A549 (cell line): Measurements from ENCODE around the gene HSD11B1. TPM values are rescaled to one million over a fixed set of nuclear protein-coding genes. Genes with fewer than 3 reads are reported as not detected.
A peak's percentile ranks its signal among the peaks of the same experiment; 100 is the strongest.

Experiments used
- CEBPB ChIP-seq, 2 experiments: fragments of >200 bp in 1 of 2; sonication (Bioruptor Twin) in 1 of 2; formaldehyde crosslinking in 1 of 2; IDR thresholded peaks; 2 replicates each; pipeline ENCODE4 v1.6.1; 2012 to 2016
- CHD2 ChIP-seq: fragments of 150-350 bp; IDR thresholded peaks from 2 replicates; pipeline ENCODE4 v1.6.1; 2014; ENCODE audit warnings: low read length; ENCODE audit not compliant: partially characterized antibody
- CHD4 ChIP-seq: fragments of 200-600 bp; sonication (generic); IDR thresholded peaks from 2 replicates; pipeline ENCODE4 v1.6.1; 2016; ENCODE audit warnings: antibody characterized with exemption, mild to moderate bottlenecking, borderline replicate concordance
- FOSB ChIP-seq: fragments of 250-450 bp; sonication (Bioruptor Pico); IDR thresholded peaks from 2 replicates; pipeline ENCODE4 v1.5.0; 2020; ENCODE audit warnings: mild to moderate bottlenecking, moderate library complexity
- FOXS1 ChIP-seq: fragments of 250-450 bp; sonication (Bioruptor Pico); IDR thresholded peaks from 2 replicates; pipeline ENCODE4 v1.5.0; 2020; ENCODE audit warnings: mild to moderate bottlenecking, moderate library complexity
- GATA3 ChIP-seq: IDR thresholded peaks from 2 replicates; pipeline ENCODE4 v1.6.1; 2012; ENCODE audit warnings: borderline replicate concordance
- HDAC2 ChIP-seq: fragments of 200-600 bp; sonication (generic); IDR thresholded peaks from 2 replicates; pipeline ENCODE4 v1.6.1; 2016
- HEYL ChIP-seq: fragments of 250-450 bp; sonication (Bioruptor Pico); IDR thresholded peaks from 2 replicates; pipeline ENCODE4 v1.8.0; 2021; ENCODE audit warnings: mild to moderate bottlenecking, moderate library complexity
- HOXB13 ChIP-seq: fragments of 250-450 bp; sonication (Bioruptor Pico); IDR thresholded peaks from 2 replicates; pipeline ENCODE4 v1.5.0; 2020; ENCODE audit warnings: low read depth, mild to moderate bottlenecking, moderate library complexity
- HOXB5 ChIP-seq: fragments of 250-450 bp; sonication (Bioruptor Pico); IDR thresholded peaks from 2 replicates; pipeline ENCODE4 v1.5.0; 2020; ENCODE audit warnings: mild to moderate bottlenecking, moderate library complexity
- JUN ChIP-seq, 2 experiments: fragments of >200 bp; sonication (Bioruptor Twin); formaldehyde crosslinking; IDR thresholded peaks; 2 replicates in 1 of 2; 3 replicates in 1 of 2; pipeline ENCODE4 v1.6.1; 2016 to 2017
- MAFK ChIP-seq: fragments of 450-650 bp; IDR thresholded peaks from 2 replicates; pipeline ENCODE4 v1.6.1; 2014; ENCODE audit not compliant: partially characterized antibody
- NFE2L2 ChIP-seq: fragments of 150-350 bp; conservative IDR thresholded peaks from 2 replicates; pipeline ENCODE4 v1.6.1; 2014; ENCODE audit warnings: low read length
- RAD21 ChIP-seq, 2 experiments: fragments of >200 bp in 1 of 2; sonication (Bioruptor Twin) in 1 of 2; formaldehyde crosslinking in 1 of 2; IDR thresholded peaks in 1 of 2; conservative IDR thresholded peaks in 1 of 2; 2 replicates in 1 of 2; 3 replicates in 1 of 2; pipeline ENCODE4 v1.6.1; 2012 to 2018; ENCODE audit warnings: inconsistent platforms in 1 of 2
- RCOR1 ChIP-seq: fragments of 150-350 bp; IDR thresholded peaks from 2 replicates; pipeline ENCODE4 v1.6.1; 2014; ENCODE audit warnings: antibody characterized with exemption, low read length, low read depth
- RNF2 ChIP-seq: fragments of 200-600 bp; sonication (generic); IDR thresholded peaks from 2 replicates; pipeline ENCODE4 v1.6.1; 2016; ENCODE audit warnings: low read depth, mild to moderate bottlenecking, antibody characterized with exemption, moderate library complexity, borderline replicate concordance
- TFCP2L1 ChIP-seq: fragments of 250-450 bp; sonication (Bioruptor Pico); IDR thresholded peaks from 2 replicates; pipeline ENCODE4 v1.5.0; 2021; ENCODE audit warnings: mild to moderate bottlenecking
- TP53 ChIP-seq: fragments of 250-450 bp; sonication (Bioruptor Pico); IDR thresholded peaks from 2 replicates; pipeline ENCODE4 v1.5.0; 2021; ENCODE audit warnings: mild to moderate bottlenecking, moderate library complexity
- ZFP36 ChIP-seq: fragments of 450-650 bp; IDR thresholded peaks from 2 replicates; pipeline ENCODE4 v1.6.1; 2014; ENCODE audit warnings: borderline replicate concordance; ENCODE audit not compliant: partially characterized antibody
- ZSCAN20 ChIP-seq: fragments of 250-450 bp; sonication (Bioruptor Pico); IDR thresholded peaks from 2 replicates; pipeline ENCODE4 v1.8.0; 2022; ENCODE audit warnings: mild to moderate bottlenecking, moderate library complexity
- polyA plus RNA-seq, 4 experiments: library from polyadenylated mRNA; depleted of rRNA in 3 of 4; stranded (reverse); fragments of >200 nt; fragmentation: RNase III in 1 of 4; extraction: RNeasy Plus Mini Kit Qiagen cat#74134 plus additional on column Dnase treatment in 1 of 4; gene quantifications; 2 replicates in 3 of 4; 3 replicates in 1 of 4; pipeline ENCODE4 v1.2.3, GENCODE V29; 2011 to 2017
- TF ChIP-seq, protein P1 (sequence below): IDR thresholded peaks from 2 replicates; pipeline ENCODE4 v1.6.1; 2012; ENCODE audit warnings: low read depth, borderline replicate concordance
- TF ChIP-seq, protein P2 (sequence below): fragments of 150-350 bp; IDR thresholded peaks from 2 replicates; pipeline ENCODE4 v1.6.1; 2014; ENCODE audit warnings: low read depth, mild to moderate bottlenecking, low read length
- TF ChIP-seq, protein P3 (sequence below): IDR thresholded peaks from 2 replicates; pipeline ENCODE4 v1.6.1; 2012
- TF ChIP-seq, protein P4 (sequence below): fragments of 250-450 bp; sonication (Bioruptor Pico); IDR thresholded peaks from 2 replicates; pipeline ENCODE4 v1.5.0; 2021; ENCODE audit warnings: mild to moderate bottlenecking, moderate library complexity, borderline replicate concordance
- TF ChIP-seq, protein P5 (sequence below): IDR thresholded peaks from 2 replicates; pipeline ENCODE4 v1.6.1; 2012
- TF ChIP-seq, protein P6 (sequence below): fragments of >200 bp; sonication (Bioruptor Twin); formaldehyde crosslinking; IDR thresholded peaks from 2 replicates; pipeline ENCODE4 v1.6.1; 2016

HSD11B1 gene
- polyA plus RNA-seq, 2 of the 4 experiments (the other 2 are of a cell fraction), result not detected

DNA sequence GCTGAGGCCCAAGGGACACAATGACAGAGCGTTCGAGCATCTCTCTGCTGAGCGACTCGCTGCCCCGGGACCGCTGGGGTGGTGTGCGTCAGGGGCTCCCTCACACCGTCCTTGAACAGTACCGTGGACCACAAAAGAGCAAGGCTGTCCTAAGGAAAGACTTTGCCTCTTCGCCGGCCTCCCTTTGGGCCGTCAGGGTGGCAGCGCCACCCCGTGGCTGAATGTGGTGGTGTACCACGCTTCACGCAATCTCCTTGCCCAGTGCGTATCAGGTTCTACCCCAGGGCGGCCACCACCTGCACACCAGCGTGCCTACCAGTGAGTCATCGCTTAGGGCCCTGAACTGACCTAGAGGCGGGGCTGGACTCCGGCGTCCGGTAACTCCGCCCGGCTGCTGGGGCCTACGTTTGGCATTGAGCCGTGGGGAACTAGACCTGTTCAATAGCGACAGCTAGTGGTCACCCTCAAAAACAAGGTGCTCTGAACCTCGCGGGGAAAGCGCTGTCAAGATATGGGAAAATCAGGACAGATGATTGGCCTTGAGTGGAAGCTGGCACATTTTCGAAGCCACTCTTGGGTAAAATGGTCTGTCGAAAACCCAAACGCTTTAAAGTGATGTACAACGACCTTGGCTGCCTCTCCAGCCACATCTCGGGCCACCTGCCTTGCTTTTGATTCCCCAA lies 43.1 kb downstream of the HSD11B1 start (continued):
- TF ChIP-seq, protein P1, sequence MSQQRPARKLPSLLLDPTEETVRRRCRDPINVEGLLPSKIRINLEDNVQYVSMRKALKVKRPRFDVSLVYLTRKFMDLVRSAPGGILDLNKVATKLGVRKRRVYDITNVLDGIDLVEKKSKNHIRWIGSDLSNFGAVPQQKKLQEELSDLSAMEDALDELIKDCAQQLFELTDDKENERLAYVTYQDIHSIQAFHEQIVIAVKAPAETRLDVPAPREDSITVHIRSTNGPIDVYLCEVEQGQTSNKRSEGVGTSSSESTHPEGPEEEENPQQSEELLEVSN, result no peak
- TF ChIP-seq CEBPB (IDR thresholded peaks at IDR 0.05) (no peak), HOXB5 (CRISPR knock-in tag) (no peak), ZFP36 (no peak), MAFK (no peak), TP53 (CRISPR knock-in tag) (no peak), RAD21 (conservative IDR thresholded peaks at IDR 0.05 in 1 of 2, IDR thresholded peaks at IDR 0.05 in 1 of 2) (peak; percentile 57 to 83), CHD2 (no peak), TFCP2L1 (no peak), JUN (IDR thresholded peaks at IDR 0.05) (no peak), NFE2L2 (no peak), CHD4 (no peak), HDAC2 (no peak), ZSCAN20 (CRISPR knock-in tag) (no peak), RNF2 (no peak), GATA3 (0 out of 2 replicates have a peak, but pooled peaks have one; percentile 24), FOXS1 (CRISPR knock-in tag) (no peak), HEYL (no peak), FOSB (CRISPR knock-in tag) (no peak), HOXB13 (CRISPR knock-in tag) (no peak), RCOR1 (no peak)
- TF ChIP-seq, protein P2, sequence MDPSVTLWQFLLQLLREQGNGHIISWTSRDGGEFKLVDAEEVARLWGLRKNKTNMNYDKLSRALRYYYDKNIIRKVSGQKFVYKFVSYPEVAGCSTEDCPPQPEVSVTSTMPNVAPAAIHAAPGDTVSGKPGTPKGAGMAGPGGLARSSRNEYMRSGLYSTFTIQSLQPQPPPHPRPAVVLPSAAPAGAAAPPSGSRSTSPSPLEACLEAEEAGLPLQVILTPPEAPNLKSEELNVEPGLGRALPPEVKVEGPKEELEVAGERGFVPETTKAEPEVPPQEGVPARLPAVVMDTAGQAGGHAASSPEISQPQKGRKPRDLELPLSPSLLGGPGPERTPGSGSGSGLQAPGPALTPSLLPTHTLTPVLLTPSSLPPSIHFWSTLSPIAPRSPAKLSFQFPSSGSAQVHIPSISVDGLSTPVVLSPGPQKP, result no peak
- TF ChIP-seq, protein P3, sequence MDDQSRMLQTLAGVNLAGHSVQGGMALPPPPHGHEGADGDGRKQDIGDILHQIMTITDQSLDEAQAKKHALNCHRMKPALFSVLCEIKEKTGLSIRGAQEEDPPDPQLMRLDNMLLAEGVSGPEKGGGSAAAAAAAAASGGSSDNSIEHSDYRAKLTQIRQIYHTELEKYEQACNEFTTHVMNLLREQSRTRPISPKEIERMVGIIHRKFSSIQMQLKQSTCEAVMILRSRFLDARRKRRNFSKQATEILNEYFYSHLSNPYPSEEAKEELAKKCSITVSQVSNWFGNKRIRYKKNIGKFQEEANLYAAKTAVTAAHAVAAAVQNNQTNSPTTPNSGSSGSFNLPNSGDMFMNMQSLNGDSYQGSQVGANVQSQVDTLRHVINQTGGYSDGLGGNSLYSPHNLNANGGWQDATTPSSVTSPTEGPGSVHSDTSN, result no peak
- TF ChIP-seq, protein P4, sequence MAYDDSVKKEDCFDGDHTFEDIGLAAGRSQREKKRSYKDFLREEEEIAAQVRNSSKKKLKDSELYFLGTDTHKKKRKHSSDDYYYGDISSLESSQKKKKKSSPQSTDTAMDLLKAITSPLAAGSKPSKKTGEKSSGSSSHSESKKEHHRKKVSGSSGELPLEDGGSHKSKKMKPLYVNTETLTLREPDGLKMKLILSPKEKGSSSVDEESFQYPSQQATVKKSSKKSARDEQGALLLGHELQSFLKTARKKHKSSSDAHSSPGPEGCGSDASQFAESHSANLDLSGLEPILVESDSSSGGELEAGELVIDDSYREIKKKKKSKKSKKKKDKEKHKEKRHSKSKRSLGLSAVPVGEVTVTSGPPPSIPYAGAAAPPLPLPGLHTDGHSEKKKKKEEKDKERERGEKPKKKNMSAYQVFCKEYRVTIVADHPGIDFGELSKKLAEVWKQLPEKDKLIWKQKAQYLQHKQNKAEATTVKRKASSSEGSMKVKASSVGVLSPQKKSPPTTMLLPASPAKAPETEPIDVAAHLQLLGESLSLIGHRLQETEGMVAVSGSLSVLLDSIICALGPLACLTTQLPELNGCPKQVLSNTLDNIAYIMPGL (CRISPR knock-in tag), result no peak
- TF ChIP-seq, protein P5, sequence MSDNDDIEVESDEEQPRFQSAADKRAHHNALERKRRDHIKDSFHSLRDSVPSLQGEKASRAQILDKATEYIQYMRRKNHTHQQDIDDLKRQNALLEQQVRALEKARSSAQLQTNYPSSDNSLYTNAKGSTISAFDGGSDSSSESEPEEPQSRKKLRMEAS, result peak; percentile 80
- TF ChIP-seq, protein P6, sequence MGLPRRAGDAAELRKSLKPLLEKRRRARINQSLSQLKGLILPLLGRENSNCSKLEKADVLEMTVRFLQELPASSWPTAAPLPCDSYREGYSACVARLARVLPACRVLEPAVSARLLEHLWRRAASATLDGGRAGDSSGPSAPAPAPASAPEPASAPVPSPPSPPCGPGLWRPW, result no peak
- TF ChIP-seq, all 56 proteins: peak for 7
